ENCODE measurements around the gene FANCC. TPM values are rescaled to one million over a fixed set of nuclear protein-coding genes. Genes with fewer than 3 reads are reported as not detected.

The FANCC gene
- total RNA-seq, 2 experiments from 2014 or later: 5.7 to 6.3 TPM

GRCh38 chr9:95091601-95092261, 225.8 kb downstream of the FANCC start:
- Mint-ChIP-seq H3K36me3 (ENCODE audit: low read depth) (peaks cover 5% of the 10 kb centered on the region), H3K9me3 (no peaks in the 10 kb centered on the region), H3K4me3 (no peak overlapping the region), H3K4me1 (ENCODE audit: low read depth) (peaks cover 21% of the 10 kb centered on the region), H3K27ac (no peak overlapping the region), H3K27me3 (no peaks in the 10 kb centered on the region)
- TF ChIP-seq CTCF (IDR thresholded peaks at IDR 0.05): no peak
- Histone ChIP-seq H3K36me3 (ENCODE audit: insufficient read depth, low read length) (no peaks in the 10 kb centered on the region), H3K4me3 (ENCODE audit: low read length) (no peak overlapping the region), H3K4me1 (ENCODE audit: insufficient read depth, low read length) (peaks cover 12% of the 10 kb centered on the region), H3K27me3 (ENCODE audit: control insufficient read depth in 1 of 2, insufficient read depth in 2 of 2, low read length in 2 of 2) (no peaks in the 10 kb centered on the region), H3K9me3 (ENCODE audit: control insufficient read depth in 1 of 2, insufficient read depth in 1 of 2, low read length in 2 of 2) (no peaks in the 10 kb centered on the region), H3K27ac (ENCODE audit: low read depth in 1 of 2, low read length in 2 of 2) (no peak overlapping the region)
- intact Hi-C loops (cut with DNase I, micrococcal nuclease): no loop called here
- DNase-seq (no peak), ATAC-seq (ENCODE audit: poor library complexity) (no peak)
- ChIA-PET POLR2A (no interaction called here), CTCF (no interaction called here)

GRCh38 chr9:95090871-95091577, 226.5 kb downstream of the FANCC start:
- ATAC-seq (ENCODE audit: poor library complexity): no peak

GRCh38 chr9:95090023-95090791, 227.3 kb downstream of the FANCC start:
- ATAC-seq (ENCODE audit: poor library complexity) (no peak), DNase-seq (no peak)
- intact Hi-C loops (cut with DNase I, micrococcal nuclease): no loop called here
- Histone ChIP-seq H3K9me3 (ENCODE audit: control insufficient read depth in 1 of 2, insufficient read depth in 1 of 2, low read length in 2 of 2) (no peaks in the 10 kb centered on the region), H3K4me3 (ENCODE audit: low read length) (no peak overlapping the region), H3K4me1 (ENCODE audit: insufficient read depth, low read length) (peaks cover 12% of the 10 kb centered on the region), H3K27ac (ENCODE audit: low read depth in 1 of 2, low read length in 2 of 2) (no peak overlapping the region), H3K27me3 (ENCODE audit: control insufficient read depth in 1 of 2, insufficient read depth in 2 of 2, low read length in 2 of 2) (no peaks in the 10 kb centered on the region), H3K36me3 (ENCODE audit: insufficient read depth, low read length) (no peaks in the 10 kb centered on the region)
- H3K4me3 Mint-ChIP-seq: no peak overlapping the region
- no peak overlapping the region for H3K27ac Mint-ChIP-seq
- POLR2A ChIA-PET: no interaction called here
- peaks cover 21% of the 10 kb centered on the region for H3K4me1 Mint-ChIP-seq (ENCODE audit: low read depth)
- H3K27me3 Mint-ChIP-seq: no peaks in the 10 kb centered on the region
- TF ChIP-seq CTCF (IDR thresholded peaks at IDR 0.05): no peak
- H3K9me3 Mint-ChIP-seq: no peaks in the 10 kb centered on the region
- H3K36me3 Mint-ChIP-seq (ENCODE audit: low read depth): peaks cover 5% of the 10 kb centered on the region
- CTCF ChIA-PET: no interaction called here

More at GRCh38 chr9:95090871-95091577, 226.5 kb downstream of the FANCC start:
- Histone ChIP-seq H3K4me1 (ENCODE audit: insufficient read depth, low read length) (peaks cover 12% of the 10 kb centered on the region), H3K4me3 (ENCODE audit: low read length) (no peak overlapping the region), H3K9me3 (ENCODE audit: control insufficient read depth in 1 of 2, insufficient read depth in 1 of 2, low read length in 2 of 2) (no peaks in the 10 kb centered on the region), H3K36me3 (ENCODE audit: insufficient read depth, low read length) (no peaks in the 10 kb centered on the region), H3K27me3 (ENCODE audit: control insufficient read depth in 1 of 2, insufficient read depth in 2 of 2, low read length in 2 of 2) (no peaks in the 10 kb centered on the region), H3K27ac (ENCODE audit: low read depth in 1 of 2, low read length in 2 of 2) (no peak overlapping the region)
- ChIA-PET POLR2A (no interaction called here), CTCF (no interaction called here)
- TF ChIP-seq CTCF (IDR thresholded peaks at IDR 0.05): no peak
- intact Hi-C loops (cut with DNase I, micrococcal nuclease): no loop called here
- Mint-ChIP-seq H3K4me3 (no peak overlapping the region), H3K27ac (no peak overlapping the region), H3K27me3 (no peaks in the 10 kb centered on the region), H3K9me3 (no peaks in the 10 kb centered on the region), H3K36me3 (ENCODE audit: low read depth) (peaks cover 5% of the 10 kb centered on the region), H3K4me1 (ENCODE audit: low read depth) (peaks cover 21% of the 10 kb centered on the region)
- no peak for DNase-seq
